Measurements from ENCODE around the gene NETO2. TPM values are rescaled to one million over a fixed set of nuclear protein-coding genes. Genes with fewer than 3 reads are reported as not detected.

Gene NETO2
- total and polyA plus RNA-seq, 2 of the 13 experiments (the other 11 are each of a cell fraction or from before 2014, with no cell fraction given) = 8.2 to 13.5 TPM

DNA sequence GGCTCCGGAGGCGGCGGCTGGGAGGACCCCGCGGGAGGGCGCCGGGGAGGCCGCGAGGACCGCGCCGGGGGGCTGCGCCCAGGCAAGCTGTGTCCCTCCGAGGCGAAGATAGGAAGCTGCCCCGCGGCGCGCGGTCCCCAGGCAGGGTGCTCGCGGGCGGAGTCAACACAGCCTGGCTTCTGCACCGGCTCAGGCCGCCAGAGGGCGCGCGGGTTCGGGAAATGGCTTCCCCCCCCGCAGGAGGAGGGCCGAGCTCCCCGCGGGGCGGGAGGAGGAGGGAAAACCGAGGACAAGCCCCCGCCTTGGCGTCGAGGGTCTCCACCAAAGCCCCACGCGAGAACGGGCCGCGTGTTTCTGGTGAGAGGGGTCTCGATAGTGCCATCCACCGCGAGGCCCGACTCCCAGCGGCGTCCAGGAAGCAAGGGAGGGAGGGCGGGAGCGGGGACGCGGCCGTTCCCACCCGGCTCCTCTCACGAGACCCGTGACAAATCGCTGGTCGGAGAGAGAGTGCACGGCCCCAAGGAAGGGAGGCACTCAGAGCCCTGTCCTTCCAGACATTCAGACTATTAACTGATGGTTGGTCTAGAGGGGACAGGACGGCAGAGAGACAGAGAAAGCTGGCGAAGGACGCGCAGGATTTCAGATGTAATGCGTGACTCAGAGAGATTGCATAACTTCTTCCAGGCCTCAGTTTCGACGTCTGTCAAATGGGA is 105.8 kb downstream of the NETO2 start (continued):
- TF ChIP-seq ZSCAN30 (CRISPR knock-in tag; IDR thresholded peaks at IDR 0.05) (no peak), SMYD3 (CRISPR knock-in tag; IDR thresholded peaks at IDR 0.05) (peak; percentile 61; the same call in 1 of the 2 replicates), GPN1 (CRISPR knock-in tag; IDR thresholded peaks at IDR 0.05; ENCODE audit: borderline replicate concordance) (no peak), ZBED4 (CRISPR knock-in tag; IDR thresholded peaks at IDR 0.05; ENCODE audit: borderline replicate concordance) (no peak), TARDBP (CRISPR knock-in tag; IDR thresholded peaks at IDR 0.05) (peak; percentile 67; the same call in 1 of the 2 replicates), NFIB (CRISPR knock-in tag; IDR thresholded peaks at IDR 0.05; ENCODE audit: borderline replicate concordance) (no peak), ATM (IDR thresholded peaks at IDR 0.05; ENCODE audit: borderline replicate concordance) (no peak), PREB (CRISPR knock-in tag; IDR thresholded peaks at IDR 0.05) (no peak), CBX5 (CRISPR knock-in tag; IDR thresholded peaks at IDR 0.05; ENCODE audit: borderline replicate concordance) (0 out of 2 replicates have a peak, but pooled peaks have one; percentile 6), GATAD1 (CRISPR knock-in tag; IDR thresholded peaks at IDR 0.05) (peak; percentile 65; the same call in 1 of the 2 replicates), PRDM4 (CRISPR knock-in tag; IDR thresholded peaks at IDR 0.05; ENCODE audit: borderline replicate concordance) (no peak), ZNF136 (CRISPR knock-in tag; IDR thresholded peaks at IDR 0.05; ENCODE audit: low read depth) (no peak), ZNF468 (CRISPR knock-in tag; IDR thresholded peaks at IDR 0.05) (0 out of 2 replicates have a peak, but pooled peaks have one; percentile 5), PLRG1 (conservative IDR thresholded peaks at IDR 0.05) (no peak), ZNF296 (CRISPR knock-in tag; conservative IDR thresholded peaks at IDR 0.05) (no peak), ZNF205 (CRISPR knock-in tag; IDR thresholded peaks at IDR 0.05) (no peak)
- TF ChIP-seq, protein P1, sequence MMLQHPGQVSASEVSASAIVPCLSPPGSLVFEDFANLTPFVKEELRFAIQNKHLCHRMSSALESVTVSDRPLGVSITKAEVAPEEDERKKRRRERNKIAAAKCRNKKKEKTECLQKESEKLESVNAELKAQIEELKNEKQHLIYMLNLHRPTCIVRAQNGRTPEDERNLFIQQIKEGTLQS (CRISPR knock-in tag; IDR thresholded peaks at IDR 0.05) = 0 out of 2 replicates have a peak, but pooled peaks have one; percentile 29
- TF ChIP-seq, protein P2, sequence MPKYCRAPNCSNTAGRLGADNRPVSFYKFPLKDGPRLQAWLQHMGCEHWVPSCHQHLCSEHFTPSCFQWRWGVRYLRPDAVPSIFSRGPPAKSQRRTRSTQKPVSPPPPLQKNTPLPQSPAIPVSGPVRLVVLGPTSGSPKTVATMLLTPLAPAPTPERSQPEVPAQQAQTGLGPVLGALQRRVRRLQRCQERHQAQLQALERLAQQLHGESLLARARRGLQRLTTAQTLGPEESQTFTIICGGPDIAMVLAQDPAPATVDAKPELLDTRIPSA (CRISPR knock-in tag; IDR thresholded peaks at IDR 0.05; ENCODE audit: borderline replicate concordance) = 0 out of 2 replicates have a peak, but pooled peaks have one; percentile 60

Data from HepG2 (cell line).